ENCODE measurements around the gene RGPD5. TPM values are rescaled to one million over a fixed set of nuclear protein-coding genes. Genes with fewer than 3 reads are reported as not detected.
"Not testable (repeated sequence)": the region's sequence is repeated elsewhere in the genome, so short reads cannot be mapped to it uniquely, and the experiment has no call there.

RGPD5 gene
- total RNA-seq (23.1 TPM), polyA plus RNA-seq (ENCODE audit: insufficient read depth in 1 of 8, insufficient read length in 8 of 8, low replicate concordance in 1 of 8) (10 to 100 TPM; 14.3 to 28.5 (median 19.7) TPM)
- long read RNA-seq, donor 1, partial matches to known transcripts = 5 of 5 reads
- long read RNA-seq, donor 1, other reads (novel, unspliced or antisense) = 0 of 5 reads
- long read RNA-seq, donor 2 = 0 reads
- long read RNA-seq, donor 3 = 0 reads
- long read RNA-seq, donor 4 = 0 reads
- long read RNA-seq, donor 5, full-length matches to known transcripts = 1 of 1 reads
- long read RNA-seq, donor 5, partial matches to known transcripts = 0 of 1 reads
- long read RNA-seq, donor 5, other reads (novel, unspliced or antisense) = 0 of 1 reads
- long read RNA-seq, donor 6 = 0 reads
- long read RNA-seq, donor 7 = 0 reads
- long read RNA-seq, donor 8, partial matches to known transcripts = 5 of 5 reads
- long read RNA-seq, donor 8, other reads (novel, unspliced or antisense) = 0 of 5 reads
- long read RNA-seq, donor 9 = 0 reads
- long read RNA-seq, donor 10, partial matches to known transcripts = 20 of 20 reads
- long read RNA-seq, donor 10, other reads (novel, unspliced or antisense) = 0 of 20 reads
- long read RNA-seq, donor 11, full-length matches to known transcripts = 1 of 1 reads
- long read RNA-seq, donor 11, partial matches to known transcripts = 0 of 1 reads
- long read RNA-seq, donor 11, other reads (novel, unspliced or antisense) = 0 of 1 reads

- H3K36me3 ChIP-seq (ENCODE audit: control insufficient read depth, insufficient read depth, low read length); H3K4me3 ChIP-seq (ENCODE audit: low read length); H3K4me1 ChIP-seq (ENCODE audit: control insufficient read depth, insufficient read depth, low read length); H3K27ac ChIP-seq (ENCODE audit: low read length); DNase-seq; H3K27me3 ChIP-seq (ENCODE audit: control insufficient read depth, insufficient read depth, low read length); H3K9me3 ChIP-seq (replicated peaks; ENCODE audit: control insufficient read depth, low read depth, low read length): not testable (repeated sequence)
- WGBS (ENCODE audit: insufficient coverage) = no CpG with 5 or more reads among the region's 77 CpGs
Measured at GRCh38 chr2:109794074-109794737, at the start of gene RGPD5. Gene RGPD5, plus strand, starts transcription at chr2:109794305. Its CDS starts 161 bp downstream, at chr2:109794466.

GRCh38 chr2:109751572-109751971 is 42.5 kb upstream of the RGPD5 start:
- H3K27ac ChIP-seq (ENCODE audit: low read length); H3K4me1 ChIP-seq (ENCODE audit: control insufficient read depth, insufficient read depth, low read length); H3K27me3 ChIP-seq (ENCODE audit: control insufficient read depth, insufficient read depth, low read length); H3K4me3 ChIP-seq (ENCODE audit: low read length); H3K9me3 ChIP-seq (replicated peaks; ENCODE audit: control insufficient read depth, low read depth, low read length); DNase-seq; H3K36me3 ChIP-seq (ENCODE audit: control insufficient read depth, insufficient read depth, low read length): not testable (repeated sequence)
- no CpG with 5 or more reads among the region's 6 CpGs for WGBS (ENCODE audit: insufficient coverage)

- not testable (repeated sequence) for DNase-seq; H3K27me3 ChIP-seq (ENCODE audit: control insufficient read depth, insufficient read depth, low read length); H3K4me3 ChIP-seq (ENCODE audit: low read length); H3K27ac ChIP-seq (ENCODE audit: low read length); H3K4me1 ChIP-seq (ENCODE audit: control insufficient read depth, insufficient read depth, low read length); H3K9me3 ChIP-seq (replicated peaks; ENCODE audit: control insufficient read depth, low read depth, low read length); H3K36me3 ChIP-seq (ENCODE audit: control insufficient read depth, insufficient read depth, low read length)
- WGBS (ENCODE audit: insufficient coverage) = no CpG with 5 or more reads among the region's 3 CpGs
Measured at GRCh38 chr2:109757163-109757824, 36.8 kb upstream of the RGPD5 start.

DNA sequence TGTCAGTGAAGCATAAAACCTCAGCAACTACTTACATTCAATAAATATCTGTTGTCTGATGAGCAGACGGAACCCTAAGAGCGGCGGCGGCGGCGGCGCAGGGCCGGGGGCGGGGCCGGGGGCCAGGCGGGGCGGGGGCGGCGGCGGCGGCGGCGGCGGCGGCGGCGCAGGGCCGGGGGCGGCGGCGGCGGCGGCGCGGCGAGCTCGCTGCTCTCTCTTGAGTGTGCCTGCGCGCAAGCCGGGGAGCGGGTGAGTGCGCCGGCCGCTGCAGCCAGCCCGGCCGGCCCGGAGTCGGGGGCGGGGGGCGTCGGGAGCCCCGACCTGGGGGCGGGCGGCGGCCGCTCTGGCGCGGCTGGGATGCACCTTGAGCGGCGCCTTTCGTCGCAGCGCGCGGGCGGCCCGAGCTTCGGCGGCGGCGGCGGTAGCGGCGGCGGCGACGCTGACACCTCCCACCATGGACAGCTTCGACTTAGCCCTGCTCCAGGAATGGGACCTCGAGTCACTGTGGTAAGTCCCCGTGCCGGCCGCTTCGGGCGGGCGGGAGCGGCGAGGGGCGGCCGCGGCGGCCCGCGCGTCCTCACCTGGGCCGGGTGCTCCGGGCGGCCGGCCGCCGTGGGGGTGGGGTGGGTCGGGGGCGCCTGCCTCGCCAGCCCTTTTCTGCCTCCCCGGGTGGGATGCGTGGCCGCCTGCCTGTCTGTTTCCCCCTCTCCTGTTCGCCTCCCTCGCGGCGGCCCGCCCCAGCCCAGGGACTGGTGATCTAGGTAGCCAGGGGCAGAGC is 33.7 kb upstream of the RGPD5 start:
- not testable (repeated sequence) for H3K4me3 ChIP-seq (ENCODE audit: low read length); DNase-seq; H3K27me3 ChIP-seq (ENCODE audit: control insufficient read depth, insufficient read depth, low read length); H3K27ac ChIP-seq (ENCODE audit: low read length); H3K4me1 ChIP-seq (ENCODE audit: control insufficient read depth, insufficient read depth, low read length); H3K9me3 ChIP-seq (replicated peaks; ENCODE audit: control insufficient read depth, low read depth, low read length); H3K36me3 ChIP-seq (ENCODE audit: control insufficient read depth, insufficient read depth, low read length)
- WGBS (ENCODE audit: insufficient coverage) = no CpG with 5 or more reads among the region's 106 CpGs

DNA sequence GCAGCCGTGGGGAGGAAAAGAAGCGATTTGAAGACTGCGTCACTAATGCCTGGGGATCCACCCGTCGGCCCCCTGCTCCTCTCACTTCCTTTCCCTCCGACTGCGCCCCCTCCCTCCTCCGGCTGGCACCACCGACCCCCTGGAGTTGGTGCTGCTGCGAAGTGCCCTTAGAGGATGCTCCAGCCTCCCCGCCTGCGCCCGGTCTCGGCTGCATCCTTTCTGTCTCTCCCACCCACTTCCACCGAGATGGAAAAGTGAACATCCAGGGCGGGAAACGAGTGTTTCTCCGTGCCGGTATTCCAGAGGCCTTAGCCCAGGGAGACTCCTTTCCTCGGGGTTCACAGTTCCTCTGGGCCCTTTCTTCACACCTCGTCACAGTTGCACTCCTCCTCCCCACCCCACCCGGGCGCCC is 33.1 kb upstream of the RGPD5 start:
- not testable (repeated sequence) for H3K4me3 ChIP-seq (ENCODE audit: low read length); H3K27ac ChIP-seq (ENCODE audit: low read length); H3K4me1 ChIP-seq (ENCODE audit: control insufficient read depth, insufficient read depth, low read length); H3K9me3 ChIP-seq (replicated peaks; ENCODE audit: control insufficient read depth, low read depth, low read length); H3K27me3 ChIP-seq (ENCODE audit: control insufficient read depth, insufficient read depth, low read length); H3K36me3 ChIP-seq (ENCODE audit: control insufficient read depth, insufficient read depth, low read length); DNase-seq
- no CpG with 5 or more reads among the region's 23 CpGs for WGBS (ENCODE audit: insufficient coverage)

- DNase-seq; H3K4me1 ChIP-seq (ENCODE audit: control insufficient read depth, insufficient read depth, low read length); H3K27me3 ChIP-seq (ENCODE audit: control insufficient read depth, insufficient read depth, low read length); H3K27ac ChIP-seq (ENCODE audit: low read length); H3K4me3 ChIP-seq (ENCODE audit: low read length); H3K36me3 ChIP-seq (ENCODE audit: control insufficient read depth, insufficient read depth, low read length); H3K9me3 ChIP-seq (replicated peaks; ENCODE audit: control insufficient read depth, low read depth, low read length): not testable (repeated sequence)
- no CpG with 5 or more reads among the region's 5 CpGs for WGBS (ENCODE audit: insufficient coverage)
Measured at GRCh38 chr2:109761976-109762375, 32.1 kb upstream of the RGPD5 start.

- DNase-seq = not testable (repeated sequence)
Measured at GRCh38 chr2:109766074-109766473, 28.0 kb upstream of the RGPD5 start.

DNA sequence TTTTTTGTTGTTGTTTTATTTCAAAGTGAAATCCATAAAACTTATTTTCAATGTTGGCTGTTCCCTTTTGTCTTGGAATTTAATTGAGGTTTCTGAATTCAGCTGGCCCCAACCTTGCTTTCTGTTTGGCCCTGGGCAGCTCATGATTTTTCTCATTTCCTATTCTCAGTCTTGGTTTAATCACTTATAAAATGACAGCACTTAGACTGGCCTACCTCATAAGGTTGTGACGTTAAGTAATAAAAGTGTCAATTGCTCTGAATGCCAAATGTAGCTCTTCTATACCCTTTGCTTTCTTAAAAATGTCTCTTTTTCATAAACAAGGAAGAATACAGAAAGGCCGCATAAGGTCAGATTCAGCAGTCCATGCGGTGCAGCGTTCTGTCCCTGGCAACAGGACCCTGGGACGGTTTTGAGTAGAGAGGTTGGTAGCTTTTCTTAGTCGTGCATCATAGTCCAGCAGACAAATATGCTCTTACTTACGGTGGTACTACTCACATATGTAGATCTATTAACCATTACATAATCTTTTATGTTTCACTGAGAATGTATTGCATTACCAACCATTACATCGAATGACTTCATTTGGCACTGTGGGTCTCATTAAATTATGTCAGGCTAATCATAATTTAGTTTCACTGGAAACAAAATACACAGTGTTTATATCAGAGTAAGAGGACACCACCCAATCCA is 27.1 kb upstream of the RGPD5 start:
- H3K27ac ChIP-seq (ENCODE audit: low read length); H3K4me1 ChIP-seq (ENCODE audit: control insufficient read depth, insufficient read depth, low read length); H3K27me3 ChIP-seq (ENCODE audit: control insufficient read depth, insufficient read depth, low read length); H3K36me3 ChIP-seq (ENCODE audit: control insufficient read depth, insufficient read depth, low read length); DNase-seq; H3K4me3 ChIP-seq (ENCODE audit: low read length); H3K9me3 ChIP-seq (replicated peaks; ENCODE audit: control insufficient read depth, low read depth, low read length): not testable (repeated sequence)
- WGBS (ENCODE audit: insufficient coverage) = no CpG with 5 or more reads among the region's 8 CpGs

More at GRCh38 chr2:109766074-109766473, 28.0 kb upstream of the RGPD5 start:
- not testable (repeated sequence) for H3K27ac ChIP-seq (ENCODE audit: low read length); H3K27me3 ChIP-seq (ENCODE audit: control insufficient read depth, insufficient read depth, low read length); H3K4me3 ChIP-seq (ENCODE audit: low read length); H3K9me3 ChIP-seq (replicated peaks; ENCODE audit: control insufficient read depth, low read depth, low read length); H3K36me3 ChIP-seq (ENCODE audit: control insufficient read depth, insufficient read depth, low read length); H3K4me1 ChIP-seq (ENCODE audit: control insufficient read depth, insufficient read depth, low read length)
- WGBS (ENCODE audit: insufficient coverage) = no CpG with 5 or more reads among the region's 11 CpGs

DNA sequence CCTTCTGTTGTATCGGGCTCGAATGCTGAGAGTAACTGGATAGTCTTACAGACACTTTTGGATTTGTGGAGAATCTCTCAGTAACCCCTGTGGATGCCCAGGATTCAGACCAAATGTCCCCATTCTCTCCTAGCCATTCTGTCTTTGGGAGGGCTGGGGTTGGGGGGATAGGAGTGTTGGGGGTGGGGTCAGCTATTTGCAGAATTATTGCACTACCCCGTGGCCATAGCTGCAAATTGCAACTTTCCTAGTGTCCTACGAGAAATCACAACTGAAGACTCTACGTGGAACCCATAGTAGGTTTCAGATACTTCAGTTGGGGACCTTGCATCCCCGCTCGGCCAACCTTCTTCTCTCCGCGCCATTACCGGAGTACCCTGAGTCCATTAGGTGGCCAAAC is 25.2 kb upstream of the RGPD5 start:
- no CpG with 5 or more reads among the region's 10 CpGs for WGBS (ENCODE audit: insufficient coverage)
- not testable (repeated sequence) for H3K27ac ChIP-seq (ENCODE audit: low read length); H3K27me3 ChIP-seq (ENCODE audit: control insufficient read depth, insufficient read depth, low read length); H3K4me1 ChIP-seq (ENCODE audit: control insufficient read depth, insufficient read depth, low read length); H3K36me3 ChIP-seq (ENCODE audit: control insufficient read depth, insufficient read depth, low read length); DNase-seq; H3K9me3 ChIP-seq (replicated peaks; ENCODE audit: control insufficient read depth, low read depth, low read length); H3K4me3 ChIP-seq (ENCODE audit: low read length)
